Activated gamma-delta T cell treated with anti-CD3 and anti-CD28 coated beads, Interleukin-2, amount 50 U/mL, for 16 hours (primary cell): Measurements from ENCODE around the gene KMT2C.
"Not testable (repeated sequence)": the region's sequence is repeated elsewhere in the genome, so short reads cannot be mapped to it uniquely, and the experiment has no call there.

Experiments used
- DNase-seq: peaks from one replicate; pipeline ENCODE4 v3.0.0-alpha.2; 2020; ENCODE audit warnings: low read depth

KMT2C gene

DNA sequence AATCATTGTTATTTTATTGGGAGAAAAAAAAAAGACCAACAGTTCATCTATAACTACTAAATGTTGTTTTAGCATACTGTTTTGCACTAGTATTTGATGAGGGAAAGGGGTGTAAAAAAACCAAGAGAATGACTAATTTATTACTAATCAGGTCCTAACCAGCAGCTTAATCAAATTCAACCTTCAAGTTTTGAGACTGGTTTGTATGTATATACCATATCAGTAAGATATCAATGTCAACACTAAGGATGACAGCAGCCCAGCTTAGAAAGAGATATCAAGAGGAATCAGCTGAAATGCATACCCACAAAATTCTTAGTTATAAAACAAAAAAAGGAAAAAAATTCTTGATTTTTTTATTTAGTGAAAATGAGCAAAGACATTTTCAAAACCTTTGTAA, 122.6 kb downstream of the KMT2C start:
- no peak for DNase-seq

- DNase-seq = no peak
These were observed 123.5 kb downstream of the KMT2C start for GRCh38 chr7:152312316-152312715.

- DNase-seq = no peak
These were observed 127.9 kb downstream of the KMT2C start for GRCh38 chr7:152307902-152308301.

DNA sequence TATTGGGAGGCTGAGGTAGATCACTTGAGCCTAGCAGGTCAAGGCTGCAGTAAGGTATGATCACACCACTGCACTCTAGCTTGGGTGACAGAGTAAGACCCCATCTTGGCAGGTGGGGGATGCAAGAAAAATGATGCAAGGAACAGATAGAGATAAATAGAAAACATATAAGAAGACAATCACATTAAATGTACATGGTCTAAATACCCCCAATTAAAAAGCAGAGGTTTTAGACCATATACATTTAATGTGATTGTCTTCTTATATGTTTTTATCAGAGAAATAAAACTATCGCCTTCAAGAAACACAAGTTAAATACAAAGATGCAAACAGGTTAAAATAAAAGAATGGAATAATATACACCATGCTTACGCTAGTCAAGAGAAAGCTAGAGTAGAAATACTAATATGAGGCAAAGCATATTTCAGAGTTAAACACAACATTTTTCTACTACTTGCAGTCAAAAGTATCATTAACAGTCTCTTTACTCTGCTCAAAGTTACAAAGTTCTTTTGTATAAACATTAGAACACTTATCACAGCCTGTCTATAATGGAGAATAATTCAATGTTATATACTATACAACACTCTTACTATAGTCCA, 136.2 kb downstream of the KMT2C start:
- not testable (repeated sequence) for DNase-seq

DNA sequence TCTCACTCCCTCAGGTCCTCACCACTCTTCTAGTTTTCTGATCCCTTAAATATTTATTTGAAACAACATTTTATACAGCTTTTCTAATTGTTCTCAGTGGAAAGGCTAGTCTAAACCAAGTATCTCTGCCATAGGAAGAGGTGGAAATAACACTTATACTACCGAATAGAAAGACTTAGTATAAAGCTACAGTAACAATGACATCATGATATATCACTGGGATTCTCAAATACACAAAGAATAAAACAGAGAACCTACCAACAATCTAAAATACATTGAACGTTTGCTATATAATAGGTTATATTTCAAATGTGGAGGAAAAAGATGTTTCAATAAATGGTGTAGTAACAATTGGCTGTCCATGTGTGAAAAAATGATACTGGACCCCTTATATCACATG, 142.9 kb downstream of the KMT2C start:
- no peak for DNase-seq

- DNase-seq = not testable (repeated sequence)
These were observed 148.8 kb downstream of the KMT2C start for GRCh38 chr7:152286972-152287371.

GRCh38 chr7:152286219-152286618, 149.6 kb downstream of the KMT2C start:
- DNase-seq = not testable (repeated sequence)

DNA sequence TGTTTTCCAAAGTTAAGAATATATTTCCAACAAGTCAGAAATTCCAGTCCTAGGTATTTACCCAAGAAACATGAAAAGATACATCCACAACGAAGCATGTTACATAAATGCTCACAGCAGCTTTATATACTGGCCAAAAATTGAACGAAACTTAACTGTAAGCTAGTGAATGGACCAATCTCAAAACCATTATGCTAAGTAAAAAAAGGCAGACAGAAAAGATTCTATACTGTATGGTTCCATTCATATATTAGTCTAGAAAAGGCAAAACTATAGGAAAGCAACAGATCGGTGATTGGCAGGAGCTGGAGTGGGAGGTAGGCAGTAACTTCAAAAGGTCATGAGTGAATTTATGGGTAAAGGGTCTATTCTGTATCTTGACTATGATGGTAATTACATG, 150.8 kb downstream of the KMT2C start:
- DNase-seq = not testable (repeated sequence)

DNA sequence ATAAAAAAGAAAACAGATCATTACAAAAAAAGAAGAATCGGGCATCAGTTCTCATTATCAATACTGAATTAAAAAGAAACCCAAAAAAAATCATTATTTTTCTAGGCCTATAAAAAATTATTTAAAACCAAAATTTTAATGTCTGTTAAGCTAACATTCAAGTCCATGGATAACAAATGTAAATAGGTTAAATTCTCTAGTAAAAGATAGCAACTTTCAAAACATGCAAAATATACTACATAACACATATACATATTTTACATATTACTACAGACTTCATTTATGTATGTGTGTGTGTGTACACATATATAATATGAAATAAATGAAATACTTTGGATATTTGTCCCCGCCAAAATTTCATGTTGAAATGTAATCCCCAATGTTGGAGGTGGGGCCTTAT, 158.1 kb downstream of the KMT2C start:
- not testable (repeated sequence) for DNase-seq

GRCh38 chr7:152270427-152270826, 165.4 kb downstream of the KMT2C start:
- not testable (repeated sequence) for DNase-seq

GRCh38 chr7:152266859-152267258, 168.9 kb downstream of the KMT2C start:
- DNase-seq = not testable (repeated sequence)

DNA sequence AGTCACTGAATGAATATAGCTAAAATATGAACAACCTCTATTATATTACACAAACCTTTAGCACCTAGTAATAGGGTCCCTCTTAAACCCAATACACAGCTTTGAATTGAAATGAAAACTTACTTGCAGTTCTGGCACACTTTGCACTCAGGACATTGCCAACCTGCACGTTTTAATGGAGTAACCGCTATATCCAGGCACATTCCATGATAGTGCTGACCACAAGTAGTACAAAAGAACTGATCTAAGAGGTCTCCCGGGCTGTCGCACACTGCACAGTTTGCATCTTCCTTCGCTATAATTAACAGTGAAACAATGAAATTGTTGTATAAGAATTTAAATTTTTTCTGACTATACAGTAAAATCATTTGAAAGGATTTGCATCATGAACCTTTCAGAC, 170.9 kb downstream of the KMT2C start:
- DNase-seq = not testable (repeated sequence)

- DNase-seq = not testable (repeated sequence)
These were observed 173.7 kb downstream of the KMT2C start for GRCh38 chr7:152262146-152262545.

GRCh38 chr7:152259645-152260044, 176.2 kb downstream of the KMT2C start:
- DNase-seq = not testable (repeated sequence)

GRCh38 chr7:152247851-152248250, 188.0 kb downstream of the KMT2C start:
- not testable (repeated sequence) for DNase-seq

DNA sequence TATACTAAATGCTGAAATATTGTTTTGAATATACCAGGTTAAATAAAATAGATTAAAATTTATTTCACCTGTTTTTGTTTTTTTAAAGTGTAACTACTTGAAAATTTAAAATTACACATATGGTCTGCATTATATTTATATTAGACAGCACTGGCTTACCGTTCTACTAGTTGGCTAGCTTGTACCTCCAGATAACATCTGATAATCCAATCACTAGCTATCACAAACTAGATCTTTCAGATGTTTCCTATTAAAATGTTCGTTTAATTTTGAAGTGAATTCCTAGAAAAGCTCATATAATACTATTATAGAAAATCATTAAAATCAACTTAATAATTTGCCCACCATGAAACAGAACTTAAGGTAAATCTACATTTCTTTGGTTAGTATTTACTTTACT, 190.4 kb downstream of the KMT2C start:
- DNase-seq = not testable (repeated sequence)

DNA sequence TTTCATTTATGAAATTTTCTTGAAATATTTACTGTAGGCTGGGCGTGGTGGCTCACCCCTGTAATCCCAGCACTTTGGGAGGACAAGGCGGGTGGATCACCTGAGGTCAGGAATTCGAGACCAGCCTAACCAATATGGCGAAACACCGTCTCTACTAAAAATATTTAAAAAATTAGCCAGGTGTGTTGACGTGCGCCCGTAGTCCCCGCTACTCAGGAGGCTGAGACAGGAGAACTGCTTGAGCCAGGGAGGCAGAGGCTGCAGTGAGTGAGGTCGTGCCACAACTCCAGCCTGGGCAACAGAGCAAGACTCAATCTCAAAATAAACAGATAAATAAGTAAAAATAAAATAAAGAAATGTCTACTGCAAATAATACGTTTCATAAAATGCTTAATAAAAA, 192.3 kb downstream of the KMT2C start:
- DNase-seq = not testable (repeated sequence)

GRCh38 chr7:152241301-152241700, 194.5 kb downstream of the KMT2C start:
- DNase-seq = not testable (repeated sequence)

GRCh38 chr7:152236306-152236705, 199.5 kb downstream of the KMT2C start:
- DNase-seq = not testable (repeated sequence)

GRCh38 chr7:152234421-152234820, 201.4 kb downstream of the KMT2C start:
- DNase-seq = not testable (repeated sequence)

DNA sequence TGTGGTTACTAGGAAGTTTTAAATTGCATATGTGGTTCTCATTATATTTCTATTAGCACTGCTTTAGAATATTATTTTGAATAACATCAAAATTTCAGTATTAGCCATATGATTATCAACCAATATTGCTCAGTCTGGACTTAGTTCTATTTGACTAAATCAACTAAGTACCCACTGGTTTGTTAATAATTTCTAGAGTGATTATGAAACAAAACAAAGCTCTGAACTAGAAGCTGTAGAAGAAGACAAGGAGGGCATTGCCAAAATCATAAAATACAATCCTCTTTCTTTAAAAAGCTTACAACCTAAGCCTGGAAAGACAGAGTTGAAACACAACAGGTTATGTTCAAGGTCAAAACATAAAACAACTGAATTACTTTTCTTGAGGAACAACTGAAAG, 204.7 kb downstream of the KMT2C start:
- no peak for DNase-seq

DNA sequence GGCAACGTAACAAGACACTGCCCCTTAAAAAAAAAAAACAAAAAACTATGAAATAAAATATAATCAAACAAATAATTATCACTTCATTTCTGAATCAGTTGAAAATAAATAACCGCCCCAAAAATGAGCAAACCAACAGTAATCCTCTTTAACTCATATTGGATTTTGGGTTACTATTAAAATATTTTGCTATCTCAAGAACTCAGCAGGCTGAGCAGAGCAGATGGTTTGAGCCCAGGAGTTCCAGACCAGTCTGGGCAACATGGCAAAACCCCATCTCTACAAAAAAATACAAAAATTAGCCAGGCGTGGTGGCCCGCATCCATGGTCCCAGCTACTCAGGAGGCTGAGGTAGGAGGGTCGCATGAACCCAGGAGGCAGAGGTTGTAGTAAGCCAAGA, 216.2 kb downstream of the KMT2C start:
- not testable (repeated sequence) for DNase-seq

DNA sequence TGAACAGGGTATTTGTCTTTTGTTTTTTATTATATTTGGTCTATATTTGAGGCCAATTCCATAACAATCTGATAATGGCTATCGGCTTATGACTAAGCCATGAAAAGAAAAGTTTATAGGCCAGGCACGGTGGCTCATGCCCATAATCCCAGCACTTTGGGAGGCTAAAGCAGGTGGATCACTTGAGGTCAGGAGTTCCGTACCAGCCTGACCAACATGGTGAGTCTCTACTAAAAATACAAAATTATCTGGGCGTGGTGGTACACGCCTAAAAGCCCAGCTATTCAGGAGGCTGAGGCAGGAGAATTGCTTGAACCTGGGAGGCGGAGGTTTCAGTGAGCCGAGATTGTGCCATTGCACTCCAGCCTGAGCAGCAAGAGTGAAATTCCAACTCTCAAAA, 227.0 kb downstream of the KMT2C start:
- not testable (repeated sequence) for DNase-seq

- DNase-seq = not testable (repeated sequence)
These were observed 231.4 kb downstream of the KMT2C start for GRCh38 chr7:152204417-152204816.
